HepG2 (cell line): Measurements from ENCODE around the gene DCTN2.

Experiments used
- BRD4 ChIP-seq: sonication (generic); formaldehyde crosslinking; IDR thresholded peaks from 2 replicates; pipeline ENCODE4 v1.4.0; 2020; ENCODE audit warnings: missing genetic modification reagents
- FOSL1 ChIP-seq: sonication (generic); formaldehyde crosslinking; IDR thresholded peaks from 2 replicates; pipeline ENCODE4 v1.9.0; 2021; ENCODE audit warnings: missing genetic modification reagents, borderline replicate concordance
- FOSL2 ChIP-seq: sonication (generic); formaldehyde crosslinking; IDR thresholded peaks from 2 replicates; pipeline ENCODE4 v1.4.0; 2020; ENCODE audit warnings: missing genetic modification reagents
- GABPB1 ChIP-seq: IDR thresholded peaks from 2 replicates; pipeline ENCODE4 v1.6.1; 2016; ENCODE audit warnings: mild to moderate bottlenecking, missing genetic modification reagents, moderate library complexity, missing compliant biosample characterization
- NR0B2 ChIP-seq: sonication (generic); formaldehyde crosslinking; IDR thresholded peaks from 2 replicates; pipeline ENCODE4 v1.4.0; 2020; ENCODE audit warnings: mild to moderate bottlenecking, missing genetic modification reagents
- REL ChIP-seq: sonication (generic); formaldehyde crosslinking; conservative IDR thresholded peaks from 2 replicates; pipeline ENCODE4 v1.8.0; 2022; ENCODE audit warnings: mild to moderate bottlenecking, missing genetic modification reagents, moderate library complexity
- ZNF24 ChIP-seq: fragments of 450-650 bp; IDR thresholded peaks from 2 replicates; pipeline ENCODE4 v1.6.1; 2017; ENCODE audit warnings: antibody characterized with exemption, mild to moderate bottlenecking
- ZNF281 ChIP-seq: sonication (generic); formaldehyde crosslinking; IDR thresholded peaks from 2 replicates; pipeline ENCODE4 v1.4.0; 2020; ENCODE audit warnings: missing genetic modification reagents, borderline replicate concordance
- ZNF362 ChIP-seq: sonication (generic); formaldehyde crosslinking; IDR thresholded peaks from 2 replicates; pipeline ENCODE4 v1.4.0; 2020; ENCODE audit warnings: missing genetic modification reagents, mild to moderate bottlenecking, borderline replicate concordance
- ZNF629 ChIP-seq: sonication (generic); formaldehyde crosslinking; conservative IDR thresholded peaks from 2 replicates; pipeline ENCODE4 v1.5.0; 2020; ENCODE audit warnings: missing genetic modification reagents
- ZNF776 ChIP-seq: sonication (generic); formaldehyde crosslinking; IDR thresholded peaks from 2 replicates; pipeline ENCODE4 v1.4.0; 2020; ENCODE audit warnings: mild to moderate bottlenecking, missing genetic modification reagents
- TF ChIP-seq, protein P1 (sequence below): sonication (generic); formaldehyde crosslinking; IDR thresholded peaks from 2 replicates; pipeline ENCODE4 v1.5.1; 2020; ENCODE audit warnings: mild to moderate bottlenecking, missing genetic modification reagents, moderate library complexity
- TF ChIP-seq, protein P2 (sequence below): sonication (generic); formaldehyde crosslinking; IDR thresholded peaks from 2 replicates; pipeline ENCODE4 v1.5.0; 2020; ENCODE audit warnings: mild to moderate bottlenecking, missing genetic modification reagents, borderline replicate concordance

DNA sequence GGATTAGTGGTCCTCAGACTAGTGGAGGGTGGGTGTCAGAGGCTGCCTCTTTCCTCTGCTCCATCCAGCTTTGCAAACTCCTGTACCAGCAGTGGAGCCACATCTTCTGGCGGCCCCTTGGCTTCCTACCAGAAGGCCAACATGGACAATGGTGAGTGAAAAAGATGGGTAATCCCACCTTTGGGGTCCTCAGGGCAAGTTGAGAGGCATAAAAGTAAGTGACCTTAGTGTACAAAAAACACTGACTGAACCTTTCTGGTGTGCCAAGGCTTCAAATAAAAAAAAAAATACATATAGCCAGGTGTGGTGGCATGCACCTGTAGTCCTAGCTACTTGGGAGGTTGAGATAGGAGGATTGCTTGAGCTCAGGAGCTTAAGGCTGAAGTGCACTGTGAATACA is 34.8 kb upstream of the DCTN2 start:
- TF ChIP-seq ZNF776 (CRISPR knock-in tag) (no peak), REL (CRISPR knock-in tag) (no peak), FOSL2 (CRISPR knock-in tag) (no peak), ZNF629 (no peak), NR0B2 (no peak), GABPB1 (CRISPR knock-in tag) (no peak), ZNF362 (no peak), ZNF24 (no peak), ZNF281 (CRISPR knock-in tag) (no peak), BRD4 (no peak), FOSL1 (no peak)
- TF ChIP-seq, protein P1, sequence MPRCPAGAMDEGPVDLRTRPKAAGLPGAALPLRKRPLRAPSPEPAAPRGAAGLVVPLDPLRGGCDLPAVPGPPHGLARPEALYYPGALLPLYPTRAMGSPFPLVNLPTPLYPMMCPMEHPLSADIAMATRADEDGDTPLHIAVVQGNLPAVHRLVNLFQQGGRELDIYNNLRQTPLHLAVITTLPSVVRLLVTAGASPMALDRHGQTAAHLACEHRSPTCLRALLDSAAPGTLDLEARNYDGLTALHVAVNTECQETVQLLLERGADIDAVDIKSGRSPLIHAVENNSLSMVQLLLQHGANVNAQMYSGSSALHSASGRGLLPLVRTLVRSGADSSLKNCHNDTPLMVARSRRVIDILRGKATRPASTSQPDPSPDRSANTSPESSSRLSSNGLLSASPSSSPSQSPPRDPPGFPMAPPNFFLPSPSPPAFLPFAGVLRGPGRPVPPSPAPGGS (CRISPR knock-in tag) = no peak
- TF ChIP-seq, protein P2, sequence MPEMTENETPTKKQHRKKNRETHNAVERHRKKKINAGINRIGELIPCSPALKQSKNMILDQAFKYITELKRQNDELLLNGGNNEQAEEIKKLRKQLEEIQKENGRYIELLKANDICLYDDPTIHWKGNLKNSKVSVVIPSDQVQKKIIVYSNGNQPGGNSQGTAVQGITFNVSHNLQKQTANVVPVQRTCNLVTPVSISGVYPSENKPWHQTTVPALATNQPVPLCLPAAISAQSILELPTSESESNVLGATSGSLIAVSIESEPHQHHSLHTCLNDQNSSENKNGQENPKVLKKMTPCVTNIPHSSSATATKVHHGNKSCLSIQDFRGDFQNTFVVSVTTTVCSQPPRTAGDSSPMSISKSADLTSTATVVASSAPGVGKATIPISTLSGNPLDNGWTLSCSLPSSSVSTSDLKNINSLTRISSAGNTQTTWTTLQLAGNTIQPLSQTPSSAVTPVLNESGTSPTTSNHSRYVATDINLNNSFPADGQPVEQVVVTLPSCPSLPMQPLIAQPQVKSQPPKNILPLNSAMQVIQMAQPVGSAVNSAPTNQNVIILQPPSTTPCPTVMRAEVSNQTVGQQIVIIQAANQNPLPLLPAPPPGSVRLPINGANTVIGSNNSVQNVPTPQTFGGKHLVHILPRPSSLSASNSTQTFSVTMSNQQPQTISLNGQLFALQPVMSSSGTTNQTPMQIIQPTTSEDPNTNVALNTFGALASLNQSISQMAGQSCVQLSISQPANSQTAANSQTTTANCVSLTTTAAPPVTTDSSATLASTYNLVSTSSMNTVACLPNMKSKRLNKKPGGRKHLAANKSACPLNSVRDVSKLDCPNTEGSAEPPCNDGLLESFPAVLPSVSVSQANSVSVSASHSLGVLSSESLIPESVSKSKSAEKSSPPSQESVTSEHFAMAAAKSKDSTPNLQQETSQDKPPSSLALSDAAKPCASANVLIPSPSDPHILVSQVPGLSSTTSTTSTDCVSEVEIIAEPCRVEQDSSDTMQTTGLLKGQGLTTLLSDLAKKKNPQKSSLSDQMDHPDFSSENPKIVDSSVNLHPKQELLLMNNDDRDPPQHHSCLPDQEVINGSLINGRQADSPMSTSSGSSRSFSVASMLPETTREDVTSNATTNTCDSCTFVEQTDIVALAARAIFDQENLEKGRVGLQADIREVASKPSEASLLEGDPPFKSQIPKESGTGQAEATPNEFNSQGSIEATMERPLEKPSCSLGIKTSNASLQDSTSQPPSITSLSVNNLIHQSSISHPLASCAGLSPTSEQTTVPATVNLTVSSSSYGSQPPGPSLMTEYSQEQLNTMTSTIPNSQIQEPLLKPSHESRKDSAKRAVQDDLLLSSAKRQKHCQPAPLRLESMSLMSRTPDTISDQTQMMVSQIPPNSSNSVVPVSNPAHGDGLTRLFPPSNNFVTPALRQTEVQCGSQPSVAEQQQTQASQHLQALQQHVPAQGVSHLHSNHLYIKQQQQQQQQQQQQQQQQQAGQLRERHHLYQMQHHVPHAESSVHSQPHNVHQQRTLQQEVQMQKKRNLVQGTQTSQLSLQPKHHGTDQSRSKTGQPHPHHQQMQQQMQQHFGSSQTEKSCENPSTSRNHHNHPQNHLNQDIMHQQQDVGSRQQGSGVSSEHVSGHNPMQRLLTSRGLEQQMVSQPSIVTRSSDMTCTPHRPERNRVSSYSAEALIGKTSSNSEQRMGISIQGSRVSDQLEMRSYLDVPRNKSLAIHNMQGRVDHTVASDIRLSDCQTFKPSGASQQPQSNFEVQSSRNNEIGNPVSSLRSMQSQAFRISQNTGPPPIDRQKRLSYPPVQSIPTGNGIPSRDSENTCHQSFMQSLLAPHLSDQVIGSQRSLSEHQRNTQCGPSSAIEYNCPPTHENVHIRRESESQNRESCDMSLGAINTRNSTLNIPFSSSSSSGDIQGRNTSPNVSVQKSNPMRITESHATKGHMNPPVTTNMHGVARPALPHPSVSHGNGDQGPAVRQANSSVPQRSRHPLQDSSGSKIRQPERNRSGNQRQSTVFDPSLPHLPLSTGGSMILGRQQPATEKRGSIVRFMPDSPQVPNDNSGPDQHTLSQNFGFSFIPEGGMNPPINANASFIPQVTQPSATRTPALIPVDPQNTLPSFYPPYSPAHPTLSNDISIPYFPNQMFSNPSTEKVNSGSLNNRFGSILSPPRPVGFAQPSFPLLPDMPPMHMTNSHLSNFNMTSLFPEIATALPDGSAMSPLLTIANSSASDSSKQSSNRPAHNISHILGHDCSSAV = no peak
